HCT116 (cell line): Measurements from ENCODE around the gene ZNF488. TPM values are rescaled to one million over a fixed set of nuclear protein-coding genes. Genes with fewer than 3 reads are reported as not detected.
A peak's percentile ranks its signal among the peaks of the same experiment; 100 is the strongest.

Source experiments
- ATAC-seq: fragments of 200-7000 bp; cut with Tn5 transposase; 2 replicates; pipeline ENCODE4 v1.9.1; 2020; ENCODE audit warnings: mild to moderate bottlenecking, moderate library complexity
- BruUV-seq: library from RNA; stranded (reverse); fragments of 400-500 nt; replicated peaks from 2 replicates; lab custom pipeline; 2021; lab: Mats Ljungman, UMichigan
- CTCF ChIA-PET: fragments of 300-600 bp; sonication (Branson Sonifier 250); formaldehyde crosslinking; loops from one replicate; lab custom pipeline; 2021; ENCODE audit warnings: antibody characterized with exemption; lab: Charles Lee
- POLR2A ChIA-PET: fragments of 300-600, 350-600 bp; sonication (Branson Sonifier 250); formaldehyde crosslinking; loops from one replicate; lab custom pipeline; 2021; ENCODE audit warnings: antibody characterized with exemption; lab: Charles Lee
- RAD21 ChIA-PET, 2 experiments: fragments of 300-600 bp; sonication (Branson Sonifier 250); formaldehyde crosslinking; loops; one replicate each; lab custom pipeline; 2023; ENCODE audit warnings: low total read pairs in 2 of 2; ENCODE audit not compliant: uncharacterized antibody in 2 of 2, unreplicated experiment in 2 of 2, low non-redundant PET in 1 of 2; lab: Charles Lee
- DNase-seq: peaks from one replicate; pipeline ENCODE4 v3.0.0-alpha.2; 2010; ENCODE audit warnings: low read depth, low spot score
- H2AFZ ChIP-seq: fragments of 200-600 bp; shearing (Covaris generic), sonication (generic); 2 replicates; pipeline ENCODE4 v1.6.1; 2017; ENCODE audit warnings: low read depth, mixed run types, mixed read lengths, antibody characterized with exemption, low read length; ENCODE audit not compliant: poor library complexity, severe bottlenecking
- H3K27ac ChIP-seq: 2 replicates; pipeline ENCODE4 v1.5.1; 2012; ENCODE audit warnings: low read depth, low read length
- H3K27me3 ChIP-seq: fragments of 200-600 bp; sonication (generic); 2 replicates; pipeline ENCODE4 v1.6.1; 2016; ENCODE audit warnings: mixed run types, low read length, mixed read lengths; ENCODE audit not compliant: insufficient read depth
- H3K36me3 ChIP-seq, 2 experiments: fragments of 200-500 bp in 1 of 2; fragments of 200-600 bp in 1 of 2; sonication (Bioruptor generic) in 1 of 2; sonication (generic) in 1 of 2; 2 replicates each; pipeline versions ENCODE4 v1.5.1 to v1.6.1; 2014 to 2016; ENCODE audit warnings: low read length in 2 of 2, inconsistent platforms in 1 of 2, mixed read lengths in 1 of 2, mixed run types in 1 of 2; ENCODE audit not compliant: insufficient read depth in 2 of 2, control insufficient read depth in 1 of 2
- H3K4me1 ChIP-seq, 2 experiments: fragments of 200-600 bp in 1 of 2; sonication (generic) in 1 of 2; 2 replicates each; pipeline versions ENCODE4 v1.5.1 to v1.6.1; 2012 to 2017; ENCODE audit warnings: low read length in 2 of 2, inconsistent platforms in 1 of 2, mild to moderate bottlenecking in 1 of 2, mixed read lengths in 1 of 2, mixed run types in 1 of 2, moderate library complexity in 1 of 2; ENCODE audit not compliant: insufficient read depth in 2 of 2, control insufficient read depth in 1 of 2
- H3K4me2 ChIP-seq: fragments of 200-600 bp; sonication (generic); 2 replicates; pipeline ENCODE4 v1.6.1; 2017; ENCODE audit warnings: mixed run types, low read length, mixed read lengths
- H3K4me3 ChIP-seq, 2 experiments: fragments of 200-600 bp in 1 of 2; sonication (generic) in 1 of 2; replicated peaks in 1 of 2; 2 replicates each; pipeline ENCODE4 v1.5.1; 2011 to 2016; ENCODE audit warnings: low read length in 2 of 2, control low read depth in 1 of 2, low read depth in 1 of 2, mild to moderate bottlenecking in 1 of 2, mixed read lengths in 1 of 2, mixed run types in 1 of 2
- H3K79me2 ChIP-seq: fragments of 200-600 bp; sonication (generic); 2 replicates; pipeline ENCODE4 v1.6.1; 2017; ENCODE audit warnings: mild to moderate bottlenecking, mixed run types, low read length, moderate library complexity, mixed read lengths; ENCODE audit not compliant: insufficient read depth
- H3K9ac ChIP-seq: fragments of 200-600 bp; sonication (generic); 2 replicates; pipeline ENCODE4 v1.6.1; 2016; ENCODE audit warnings: low read length, mixed read lengths
- H3K9me2 ChIP-seq: fragments of 200-600 bp; sonication (generic), shearing (Covaris generic); 2 replicates; pipeline ENCODE4 v1.6.1; 2017; ENCODE audit warnings: mixed run types, mild to moderate bottlenecking, moderate library complexity; ENCODE audit not compliant: insufficient read depth
- H3K9me3 ChIP-seq, 2 experiments: fragments of 200-500 bp in 1 of 2; fragments of 200-600 bp in 1 of 2; sonication (Bioruptor generic) in 1 of 2; sonication (generic) in 1 of 2; 2 replicates each; pipeline ENCODE4 v1.6.1; 2014 to 2017; ENCODE audit warnings: low read length in 2 of 2, mixed read lengths in 2 of 2, inconsistent platforms in 1 of 2, low read depth in 1 of 2, mild to moderate bottlenecking in 1 of 2, mixed run types in 1 of 2, moderate library complexity in 1 of 2; ENCODE audit not compliant: control insufficient read depth in 1 of 2, insufficient read depth in 1 of 2
- H4K20me1 ChIP-seq: fragments of 200-600 bp; sonication (generic), shearing (Covaris generic); 2 replicates; pipeline ENCODE4 v1.6.1; 2017; ENCODE audit warnings: mixed run types, mild to moderate bottlenecking, moderate library complexity; ENCODE audit not compliant: insufficient read depth
- CBX3 ChIP-seq: IDR thresholded peaks from 2 replicates; pipeline ENCODE4 v1.6.1; 2012; ENCODE audit warnings: low read depth
- CEBPB ChIP-seq: IDR thresholded peaks from 2 replicates; pipeline ENCODE4 v1.6.1; 2012; ENCODE audit warnings: low read depth
- EZH2 ChIP-seq: fragments of 200-600 bp; sonication (generic); IDR thresholded peaks from 2 replicates; pipeline ENCODE4 v1.6.1; 2017; ENCODE audit warnings: antibody characterized with exemption, mixed run types
- FOSL1 ChIP-seq: IDR thresholded peaks from 2 replicates; pipeline ENCODE4 v1.6.1; 2012; ENCODE audit warnings: low read depth
- JUND ChIP-seq: IDR thresholded peaks from 2 replicates; pipeline ENCODE4 v1.6.1; 2012
- POLR2A ChIP-seq: IDR thresholded peaks from 2 replicates; pipeline ENCODE4 v1.7.0; 2011; ENCODE audit warnings: borderline replicate concordance; ENCODE audit not compliant: insufficient read depth, insufficient read length; ENCODE audit errors: extremely low read depth
- POLR2AphosphoS5 ChIP-seq: IDR thresholded peaks from 2 replicates; pipeline ENCODE4 v1.6.1; 2011; ENCODE audit warnings: mild to moderate bottlenecking, low read depth, low read length, moderate library complexity
- RAD21 ChIP-seq: IDR thresholded peaks from 2 replicates; pipeline ENCODE4 v1.6.1; 2012; ENCODE audit warnings: low read depth, mild to moderate bottlenecking
- REST ChIP-seq: IDR thresholded peaks from 2 replicates; pipeline ENCODE4 v1.6.1; 2012; ENCODE audit warnings: low read depth
- SP1 ChIP-seq: IDR thresholded peaks from 2 replicates; pipeline ENCODE4 v1.6.1; 2012; ENCODE audit warnings: low read depth
- SRF ChIP-seq: IDR thresholded peaks from 2 replicates; pipeline ENCODE4 v1.6.1; 2012; ENCODE audit warnings: low read depth
- TCF7L2 ChIP-seq: IDR thresholded peaks from 2 replicates; pipeline ENCODE4 v1.7.0; 2011; ENCODE audit warnings: borderline replicate concordance, inconsistent platforms; ENCODE audit not compliant: insufficient read depth, insufficient read length; ENCODE audit errors: extremely low read depth
- YY1 ChIP-seq: IDR thresholded peaks from 2 replicates; pipeline ENCODE4 v1.6.1; 2011; ENCODE audit warnings: low read length, low read depth, moderate library complexity, mild to moderate bottlenecking; ENCODE audit not compliant: insufficient replicate concordance; ENCODE audit errors: extremely low read depth
- ZBTB33 ChIP-seq: IDR thresholded peaks from 2 replicates; pipeline ENCODE4 v1.6.1; 2011; ENCODE audit warnings: mild to moderate bottlenecking, low read length, moderate library complexity; ENCODE audit not compliant: insufficient replicate concordance; ENCODE audit errors: extremely low read depth
- ZFX ChIP-seq: fragments of 450-650 bp; IDR thresholded peaks from 2 replicates; pipeline ENCODE4 v1.6.1; 2017
- intact Hi-C: fragments of 100-400 bp; cut with micrococcal nuclease; formaldehyde crosslinking; loops from 2 replicates; pipeline ENCODE4 v1.10.0; 2022
- total RNA-seq: library from RNA; stranded (reverse); gene quantifications from one replicate; pipeline ENCODE4 v1.2.1, GENCODE V29; 2021; ENCODE audit not compliant: unreplicated experiment

Gene ZNF488
- total RNA-seq, 1 experiment from 2014 or later: 3.9 TPM

GRCh38 chr10:47404446-47404845, 20.4 kb upstream of the ZNF488 start:
- no peaks in the 10 kb centered on the region for H4K20me1 ChIP-seq
- H3K4me3 ChIP-seq: no peak overlapping the region
- peak overlapping the region; percentile 89; the same call in 1 of the 2 replicates for H3K27ac ChIP-seq
- H3K9ac ChIP-seq: peak overlapping the region; percentile 50; the same call in 1 of the 2 replicates
- intact Hi-C loops: no loop called here
- no peak for TF ChIP-seq CEBPB
- no peak for TF ChIP-seq REST
- no peak for TF ChIP-seq RAD21
- no peak for TF ChIP-seq SP1
- TF ChIP-seq POLR2A: no peak
- TF ChIP-seq YY1: no peak
- TF ChIP-seq JUND: no peak
- TF ChIP-seq TCF7L2: no peak
- no peak for TF ChIP-seq SRF
- TF ChIP-seq EZH2: no peak
- no peak for TF ChIP-seq CBX3
- TF ChIP-seq ZFX: no peak
- no peak for TF ChIP-seq POLR2AphosphoS5
- no peak for TF ChIP-seq FOSL1
- TF ChIP-seq ZBTB33: no peak
- H3K4me2 ChIP-seq: peak overlapping the region; percentile 77
- DNase-seq: no peak
- H3K4me1 ChIP-seq: peaks cover 68 to 86% of the 10 kb centered on the region in 2 experiments
- POLR2A ChIA-PET: interaction anchor here (1.1 kb wide), 1 partner anchor 20 kb away, joined by 4 read pairs; the partner anchor contains the start of gene ZNF488
- H3K36me3 ChIP-seq: no peaks in the 10 kb centered on the region
- H3K27me3 ChIP-seq: no peaks in the 10 kb centered on the region
- BruUV-seq: no TSS peak
- CTCF ChIA-PET: interaction anchor here (0.6 to 2.2 kb wide), 6 partner anchors 9 to 43 kb away, joined by 3 to 7 read pairs (median 4); partner anchors contain the start of gene ZNF488
- no peak overlapping the region for H2AFZ ChIP-seq
- RAD21 ChIA-PET: no interaction called here
- no peaks in the 10 kb centered on the region for H3K9me3 ChIP-seq
- ATAC-seq: no peak
- H3K9me2 ChIP-seq: no peaks in the 10 kb centered on the region
- H3K79me2 ChIP-seq: no peaks in the 10 kb centered on the region
